ENCODE data around the gene CASP14. TPM values are rescaled to one million over a fixed set of nuclear protein-coding genes. Genes with fewer than 3 reads are reported as not detected.
"Not testable (repeated sequence)": the region's sequence is repeated elsewhere in the genome, so short reads cannot be mapped to it uniquely, and the experiment has no call there.

The CASP14 gene
- total RNA-seq = not detected

GRCh38 chr19:15048885-15049541 lies at the start of gene CASP14:
TSS of gene CASP14 (plus strand) at chr19:15049480. CDS start at chr19:15052252, 2,772 bp downstream.
- peaks cover 48% of the 10 kb centered on the region for H3K27me3 Mint-ChIP-seq (ENCODE audit: low read depth)
- no peak for DNase-seq
- H3K9me3 Mint-ChIP-seq = no peaks in the 10 kb centered on the region
- H3K4me1 Mint-ChIP-seq (ENCODE audit: low read depth) = no peaks in the 10 kb centered on the region
- H3K36me3 Mint-ChIP-seq (ENCODE audit: insufficient read depth) = no peaks in the 10 kb centered on the region
- no peak within 1 kb of the TSS for H3K4me3 Mint-ChIP-seq
- ATAC-seq = no peak

GRCh38 chr19:15008308-15008707 lies 41.0 kb upstream of the CASP14 start:
- peaks cover 45% of the 10 kb centered on the region for H3K27me3 Mint-ChIP-seq (ENCODE audit: low read depth)
- no peak for ATAC-seq
- H3K4me1 Mint-ChIP-seq (ENCODE audit: low read depth) = peaks cover 2% of the 10 kb centered on the region
- no peaks in the 10 kb centered on the region for H3K9me3 Mint-ChIP-seq
- H3K4me3 Mint-ChIP-seq = no peak overlapping the region
- DNase-seq = no peak
- no peaks in the 10 kb centered on the region for H3K36me3 Mint-ChIP-seq (ENCODE audit: insufficient read depth)

- ATAC-seq = no peak
- H3K27me3 Mint-ChIP-seq (ENCODE audit: low read depth) = peaks cover 44% of the 10 kb centered on the region
These were observed 38.6 kb upstream of the CASP14 start for GRCh38 chr19:15010501-15011300.

GRCh38 chr19:15014579-15014978 lies 34.7 kb upstream of the CASP14 start:
- H3K27me3 Mint-ChIP-seq (ENCODE audit: low read depth) = peaks cover 53% of the 10 kb centered on the region
- no peak for DNase-seq
- H3K4me1 Mint-ChIP-seq (ENCODE audit: low read depth) = peaks cover 2% of the 10 kb centered on the region
- no peak for ATAC-seq
- H3K4me3 Mint-ChIP-seq = no peak overlapping the region
- H3K9me3 Mint-ChIP-seq = peaks cover 4% of the 10 kb centered on the region
- H3K36me3 Mint-ChIP-seq (ENCODE audit: insufficient read depth) = no peaks in the 10 kb centered on the region

More at GRCh38 chr19:15010501-15011300, 38.6 kb upstream of the CASP14 start:
- Mint-ChIP-seq H3K36me3 (ENCODE audit: insufficient read depth) (no peaks in the 10 kb centered on the region), H3K4me1 (ENCODE audit: low read depth) (peaks cover 2% of the 10 kb centered on the region), H3K9me3 (peaks cover 4% of the 10 kb centered on the region), H3K4me3 (no peak overlapping the region)
- no peak for DNase-seq

- peaks cover 51% of the 10 kb centered on the region for H3K27me3 Mint-ChIP-seq (ENCODE audit: low read depth)
- no peak for ATAC-seq
- H3K4me3 Mint-ChIP-seq = no peak overlapping the region
- no peaks in the 10 kb centered on the region for H3K36me3 Mint-ChIP-seq (ENCODE audit: insufficient read depth)
- no peaks in the 10 kb centered on the region for H3K4me1 Mint-ChIP-seq (ENCODE audit: low read depth)
- DNase-seq = no peak
- H3K9me3 Mint-ChIP-seq = peaks cover 4% of the 10 kb centered on the region
These were observed 33.2 kb upstream of the CASP14 start for GRCh38 chr19:15015946-15016542.

GRCh38 chr19:15018836-15019235 lies 30.4 kb upstream of the CASP14 start:
- not testable (repeated sequence) for ATAC-seq; H3K36me3 Mint-ChIP-seq (ENCODE audit: insufficient read depth); H3K4me3 Mint-ChIP-seq

GRCh38 chr19:15021286-15022007 lies 27.8 kb upstream of the CASP14 start:
- Mint-ChIP-seq H3K4me3 (no peak overlapping the region), H3K27me3 (ENCODE audit: low read depth) (peaks cover 34% of the 10 kb centered on the region), H3K36me3 (ENCODE audit: insufficient read depth) (no peaks in the 10 kb centered on the region), H3K4me1 (ENCODE audit: low read depth) (no peaks in the 10 kb centered on the region), H3K9me3 (no peaks in the 10 kb centered on the region)
- no peak for ATAC-seq
- no peak for DNase-seq

More at GRCh38 chr19:15018836-15019235, 30.4 kb upstream of the CASP14 start:
- not testable (repeated sequence) for H3K9me3 Mint-ChIP-seq; H3K4me1 Mint-ChIP-seq (ENCODE audit: low read depth); DNase-seq
- H3K27me3 Mint-ChIP-seq (ENCODE audit: low read depth) = peaks cover 37% of the 10 kb centered on the region

- no peak overlapping the region for H3K4me3 Mint-ChIP-seq
- no peaks in the 10 kb centered on the region for H3K4me1 Mint-ChIP-seq (ENCODE audit: low read depth)
- DNase-seq = no peak
- ATAC-seq = no peak
- no peaks in the 10 kb centered on the region for H3K36me3 Mint-ChIP-seq (ENCODE audit: insufficient read depth)
- H3K27me3 Mint-ChIP-seq (ENCODE audit: low read depth) = peaks cover 28% of the 10 kb centered on the region
- H3K9me3 Mint-ChIP-seq = no peaks in the 10 kb centered on the region
These were observed 26.5 kb upstream of the CASP14 start for GRCh38 chr19:15022752-15023151.

GRCh38 chr19:15025217-15025616 lies 24.1 kb upstream of the CASP14 start:
- no peaks in the 10 kb centered on the region for H3K4me1 Mint-ChIP-seq (ENCODE audit: low read depth)
- no peak overlapping the region for H3K4me3 Mint-ChIP-seq
- no peaks in the 10 kb centered on the region for H3K9me3 Mint-ChIP-seq
- no peak for DNase-seq
- peak in 1 of 2 donors; percentile 14 for ATAC-seq
- no peaks in the 10 kb centered on the region for H3K36me3 Mint-ChIP-seq (ENCODE audit: insufficient read depth)
- peaks cover 21% of the 10 kb centered on the region for H3K27me3 Mint-ChIP-seq (ENCODE audit: low read depth)

GRCh38 chr19:15028490-15028889 lies 20.8 kb upstream of the CASP14 start:
- DNase-seq (no peak), ATAC-seq (no peak)
- H3K36me3 Mint-ChIP-seq (ENCODE audit: insufficient read depth) = no peaks in the 10 kb centered on the region
- no peak overlapping the region for H3K4me3 Mint-ChIP-seq
- H3K27me3 Mint-ChIP-seq (ENCODE audit: low read depth) = peaks cover 9% of the 10 kb centered on the region
- H3K9me3 Mint-ChIP-seq = no peaks in the 10 kb centered on the region
- no peaks in the 10 kb centered on the region for H3K4me1 Mint-ChIP-seq (ENCODE audit: low read depth)

- DNase-seq (no peak), ATAC-seq (no peak)
- peaks cover 22% of the 10 kb centered on the region for H3K27me3 Mint-ChIP-seq (ENCODE audit: low read depth)
- H3K4me3 Mint-ChIP-seq = no peak overlapping the region
- H3K36me3 Mint-ChIP-seq (ENCODE audit: insufficient read depth) = no peaks in the 10 kb centered on the region
- H3K4me1 Mint-ChIP-seq (ENCODE audit: low read depth) = no peaks in the 10 kb centered on the region
- H3K9me3 Mint-ChIP-seq = no peaks in the 10 kb centered on the region
These were observed 17.6 kb upstream of the CASP14 start for GRCh38 chr19:15031675-15032074.

GRCh38 chr19:15035795-15036311 lies 13.4 kb upstream of the CASP14 start:
- H3K36me3 Mint-ChIP-seq (ENCODE audit: insufficient read depth) = no peaks in the 10 kb centered on the region
- no peaks in the 10 kb centered on the region for H3K4me1 Mint-ChIP-seq (ENCODE audit: low read depth)
- DNase-seq (no peak), ATAC-seq (no peak)
- H3K27me3 Mint-ChIP-seq (ENCODE audit: low read depth) = peaks cover 37% of the 10 kb centered on the region
- no peak overlapping the region for H3K4me3 Mint-ChIP-seq
- no peaks in the 10 kb centered on the region for H3K9me3 Mint-ChIP-seq

GRCh38 chr19:15037586-15037985 lies 11.7 kb upstream of the CASP14 start:
- H3K4me1 Mint-ChIP-seq (ENCODE audit: low read depth) = no peaks in the 10 kb centered on the region
- H3K36me3 Mint-ChIP-seq (ENCODE audit: insufficient read depth) = no peaks in the 10 kb centered on the region
- H3K9me3 Mint-ChIP-seq = no peaks in the 10 kb centered on the region
- DNase-seq (no peak), ATAC-seq (no peak)
- peaks cover 37% of the 10 kb centered on the region for H3K27me3 Mint-ChIP-seq (ENCODE audit: low read depth)
- H3K4me3 Mint-ChIP-seq = no peak overlapping the region

GRCh38 chr19:15038294-15038693 lies 11.0 kb upstream of the CASP14 start:
- DNase-seq (no peak), ATAC-seq (no peak)
- Mint-ChIP-seq H3K27me3 (ENCODE audit: low read depth) (peaks cover 36% of the 10 kb centered on the region), H3K36me3 (ENCODE audit: insufficient read depth) (no peaks in the 10 kb centered on the region), H3K4me3 (no peak overlapping the region), H3K4me1 (ENCODE audit: low read depth) (no peaks in the 10 kb centered on the region), H3K9me3 (no peaks in the 10 kb centered on the region)
